ENCODE measurements around the gene NKAPL.
"Not testable (repeated sequence)": the region's sequence is repeated elsewhere in the genome, so short reads cannot be mapped to it uniquely, and the experiment has no call there.

Gene NKAPL

GRCh38 chr6:28295326-28295725 is 36.2 kb downstream of the NKAPL start:
- H3K4me1 ChIP-seq (ENCODE audit: insufficient read depth, low read length, severe bottlenecking): no peaks in the 10 kb centered on the region
- H4K20me1 ChIP-seq (ENCODE audit: insufficient read depth, low read length): no peaks in the 10 kb centered on the region
- H3K9me2 ChIP-seq (ENCODE audit: low read depth, low read length): no peaks in the 10 kb centered on the region
- H2AFZ ChIP-seq (ENCODE audit: low read length): no peak overlapping the region
- H3K9me3 ChIP-seq (ENCODE audit: low read length): no peaks in the 10 kb centered on the region
- TF ChIP-seq EZH2 (IDR thresholded peaks at IDR 0.05; ENCODE audit: borderline replicate concordance, low read length) (no peak), CTCF (IDR thresholded peaks at IDR 0.05; ENCODE audit: low read length) (no peak)
- no peaks in the 10 kb centered on the region for H3K36me3 ChIP-seq (ENCODE audit: insufficient read depth, low read length)
- no peaks in the 10 kb centered on the region for H3K27me3 ChIP-seq (ENCODE audit: insufficient read depth, low read length)
- H3K4me2 ChIP-seq (ENCODE audit: low read length): no peak overlapping the region
- no peak overlapping the region for H3K9ac ChIP-seq (ENCODE audit: low read length)
- H3K27ac ChIP-seq (ENCODE audit: low read depth, low read length, poor library complexity, severe bottlenecking): no peak overlapping the region
- no peaks in the 10 kb centered on the region for H3K79me2 ChIP-seq (ENCODE audit: insufficient read depth, low read length)
- H3K4me3 ChIP-seq (ENCODE audit: low read depth, low read length, poor library complexity, severe bottlenecking): no peak overlapping the region
- H3F3A ChIP-seq (ENCODE audit: insufficient read depth, low read length): no peaks in the 10 kb centered on the region

- no peaks in the 10 kb centered on the region for H3K9me2 ChIP-seq (ENCODE audit: low read depth, low read length)
- H2AFZ ChIP-seq (ENCODE audit: low read length): no peak overlapping the region
- no peak overlapping the region for H3K9ac ChIP-seq (ENCODE audit: low read length)
- H3K4me1 ChIP-seq (ENCODE audit: insufficient read depth, low read length, severe bottlenecking): no peaks in the 10 kb centered on the region
- TF ChIP-seq EZH2 (IDR thresholded peaks at IDR 0.05; ENCODE audit: borderline replicate concordance, low read length) (no peak), CTCF (IDR thresholded peaks at IDR 0.05; ENCODE audit: low read length) (no peak)
- no peaks in the 10 kb centered on the region for H3K36me3 ChIP-seq (ENCODE audit: insufficient read depth, low read length)
- H3F3A ChIP-seq (ENCODE audit: insufficient read depth, low read length): no peaks in the 10 kb centered on the region
- no peaks in the 10 kb centered on the region for H3K79me2 ChIP-seq (ENCODE audit: insufficient read depth, low read length)
- H3K9me3 ChIP-seq (ENCODE audit: low read length): no peaks in the 10 kb centered on the region
- H3K4me2 ChIP-seq (ENCODE audit: low read length): no peak overlapping the region
- H3K4me3 ChIP-seq (ENCODE audit: low read depth, low read length, poor library complexity, severe bottlenecking): no peak overlapping the region
- no peak overlapping the region for H3K27ac ChIP-seq (ENCODE audit: low read depth, low read length, poor library complexity, severe bottlenecking)
- H3K27me3 ChIP-seq (ENCODE audit: insufficient read depth, low read length): no peaks in the 10 kb centered on the region
- H4K20me1 ChIP-seq (ENCODE audit: insufficient read depth, low read length): no peaks in the 10 kb centered on the region
Observed at GRCh38 chr6:28296520-28297060, 37.5 kb downstream of the NKAPL start.

- no peaks in the 10 kb centered on the region for H3K4me1 ChIP-seq (ENCODE audit: insufficient read depth, low read length, severe bottlenecking)
- H3K27ac ChIP-seq (ENCODE audit: low read depth, low read length, poor library complexity, severe bottlenecking): no peak overlapping the region
- no peaks in the 10 kb centered on the region for H3K36me3 ChIP-seq (ENCODE audit: insufficient read depth, low read length)
- H3K27me3 ChIP-seq (ENCODE audit: insufficient read depth, low read length): no peaks in the 10 kb centered on the region
- no peaks in the 10 kb centered on the region for H3K9me3 ChIP-seq (ENCODE audit: low read length)
- TF ChIP-seq EZH2 (IDR thresholded peaks at IDR 0.05; ENCODE audit: borderline replicate concordance, low read length) (no peak), CTCF (IDR thresholded peaks at IDR 0.05; ENCODE audit: low read length) (no peak)
- no peak overlapping the region for H3K4me3 ChIP-seq (ENCODE audit: low read depth, low read length, poor library complexity, severe bottlenecking)
- no peak overlapping the region for H3K4me2 ChIP-seq (ENCODE audit: low read length)
- no peaks in the 10 kb centered on the region for H3F3A ChIP-seq (ENCODE audit: insufficient read depth, low read length)
- no peak overlapping the region for H3K9ac ChIP-seq (ENCODE audit: low read length)
- H3K79me2 ChIP-seq (ENCODE audit: insufficient read depth, low read length): no peaks in the 10 kb centered on the region
- no peaks in the 10 kb centered on the region for H3K9me2 ChIP-seq (ENCODE audit: low read depth, low read length)
- H2AFZ ChIP-seq (ENCODE audit: low read length): no peak overlapping the region
- H4K20me1 ChIP-seq (ENCODE audit: insufficient read depth, low read length): no peaks in the 10 kb centered on the region
Observed at GRCh38 chr6:28303570-28303969, 44.5 kb downstream of the NKAPL start.

GRCh38 chr6:28306363-28306762 is 47.3 kb downstream of the NKAPL start:
- H3K4me1 ChIP-seq (ENCODE audit: insufficient read depth, low read length, severe bottlenecking); H3F3A ChIP-seq (ENCODE audit: insufficient read depth, low read length); H3K9me3 ChIP-seq (ENCODE audit: low read length); H3K4me3 ChIP-seq (ENCODE audit: low read depth, low read length, poor library complexity, severe bottlenecking); H3K9me2 ChIP-seq (ENCODE audit: low read depth, low read length); H3K36me3 ChIP-seq (ENCODE audit: insufficient read depth, low read length); H4K20me1 ChIP-seq (ENCODE audit: insufficient read depth, low read length); H3K79me2 ChIP-seq (ENCODE audit: insufficient read depth, low read length); H2AFZ ChIP-seq (ENCODE audit: low read length); H3K27me3 ChIP-seq (ENCODE audit: insufficient read depth, low read length); H3K4me2 ChIP-seq (ENCODE audit: low read length); H3K27ac ChIP-seq (ENCODE audit: low read depth, low read length, poor library complexity, severe bottlenecking); H3K9ac ChIP-seq (ENCODE audit: low read length): not testable (repeated sequence)
